ENCODE measurements around the gene NDNF.

The NDNF gene

DNA sequence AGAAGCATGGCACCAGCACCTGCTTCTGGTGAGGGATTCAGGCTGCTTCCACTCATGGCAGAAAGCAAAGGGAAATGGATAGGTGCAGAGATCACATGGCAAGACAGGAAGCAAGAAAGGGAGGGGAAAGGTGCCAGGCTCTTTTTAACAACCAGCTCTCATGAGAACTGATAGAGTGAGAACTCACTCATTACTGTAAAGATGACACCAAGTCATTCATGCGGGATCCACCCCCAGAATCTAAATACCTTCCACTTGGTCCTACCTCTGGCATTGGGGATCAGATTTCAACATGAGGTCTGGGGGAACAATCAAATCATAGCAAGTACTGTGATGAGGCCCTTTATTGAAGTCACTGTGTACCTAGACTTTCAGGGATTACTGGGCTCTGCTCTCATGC is 77.8 kb downstream of the NDNF start:
- TF ChIP-seq, protein P1, sequence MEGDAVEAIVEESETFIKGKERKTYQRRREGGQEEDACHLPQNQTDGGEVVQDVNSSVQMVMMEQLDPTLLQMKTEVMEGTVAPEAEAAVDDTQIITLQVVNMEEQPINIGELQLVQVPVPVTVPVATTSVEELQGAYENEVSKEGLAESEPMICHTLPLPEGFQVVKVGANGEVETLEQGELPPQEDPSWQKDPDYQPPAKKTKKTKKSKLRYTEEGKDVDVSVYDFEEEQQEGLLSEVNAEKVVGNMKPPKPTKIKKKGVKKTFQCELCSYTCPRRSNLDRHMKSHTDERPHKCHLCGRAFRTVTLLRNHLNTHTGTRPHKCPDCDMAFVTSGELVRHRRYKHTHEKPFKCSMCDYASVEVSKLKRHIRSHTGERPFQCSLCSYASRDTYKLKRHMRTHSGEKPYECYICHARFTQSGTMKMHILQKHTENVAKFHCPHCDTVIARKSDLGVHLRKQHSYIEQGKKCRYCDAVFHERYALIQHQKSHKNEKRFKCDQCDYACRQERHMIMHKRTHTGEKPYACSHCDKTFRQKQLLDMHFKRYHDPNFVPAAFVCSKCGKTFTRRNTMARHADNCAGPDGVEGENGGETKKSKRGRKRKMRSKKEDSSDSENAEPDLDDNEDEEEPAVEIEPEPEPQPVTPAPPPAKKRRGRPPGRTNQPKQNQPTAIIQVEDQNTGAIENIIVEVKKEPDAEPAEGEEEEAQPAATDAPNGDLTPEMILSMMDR (IDR thresholded peaks at IDR 0.05; ENCODE audit: low read depth, low read length), result no peak
- TF ChIP-seq, protein P2, sequence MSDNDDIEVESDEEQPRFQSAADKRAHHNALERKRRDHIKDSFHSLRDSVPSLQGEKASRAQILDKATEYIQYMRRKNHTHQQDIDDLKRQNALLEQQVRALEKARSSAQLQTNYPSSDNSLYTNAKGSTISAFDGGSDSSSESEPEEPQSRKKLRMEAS (IDR thresholded peaks at IDR 0.05; ENCODE audit: low read depth, low read length), result no peak
- TF ChIP-seq POLR2A (IDR thresholded peaks at IDR 0.05; ENCODE audit: extremely low read depth, insufficient read length) (no peak), MYC (IDR thresholded peaks at IDR 0.05; ENCODE audit: low read depth, low read length) (no peak)

DNA sequence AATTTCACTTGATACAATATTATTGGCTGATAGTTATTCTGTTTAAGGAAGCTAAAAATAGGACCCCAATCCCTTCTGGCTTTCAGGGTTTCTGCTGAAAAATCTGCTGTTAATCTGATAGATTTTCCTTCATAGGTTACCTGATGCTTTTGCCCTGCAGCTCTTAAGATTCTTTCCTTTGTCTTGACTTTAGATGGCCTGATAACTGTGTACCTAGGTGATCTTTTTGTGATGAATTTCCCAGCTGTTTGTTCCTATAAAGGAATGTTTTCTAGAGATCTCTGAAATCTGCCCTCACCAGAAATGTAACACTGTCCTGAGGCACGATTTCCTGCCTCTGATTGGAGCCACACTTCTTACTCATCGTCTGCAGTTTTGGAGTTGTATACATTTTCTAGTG is 80.5 kb downstream of the NDNF start:
- no peak for TF ChIP-seq POLR2A (IDR thresholded peaks at IDR 0.05; ENCODE audit: extremely low read depth, insufficient read length)
- TF ChIP-seq, protein P2 (IDR thresholded peaks at IDR 0.05; ENCODE audit: low read depth, low read length), result no peak
- TF ChIP-seq, protein P1 (IDR thresholded peaks at IDR 0.05; ENCODE audit: low read depth, low read length), result no peak
- no peak for TF ChIP-seq MYC (IDR thresholded peaks at IDR 0.05; ENCODE audit: low read depth, low read length)
- DNase-seq (ENCODE audit: low read depth), result no peak
- no peak overlapping the region for H3K4me3 ChIP-seq (ENCODE audit: low read depth, low read length)

More for the DNA sequence above, 77.8 kb downstream of the NDNF start:
- no peak for DNase-seq (ENCODE audit: low read depth)
- no peak overlapping the region for H3K4me3 ChIP-seq (ENCODE audit: low read depth, low read length)

DNA sequence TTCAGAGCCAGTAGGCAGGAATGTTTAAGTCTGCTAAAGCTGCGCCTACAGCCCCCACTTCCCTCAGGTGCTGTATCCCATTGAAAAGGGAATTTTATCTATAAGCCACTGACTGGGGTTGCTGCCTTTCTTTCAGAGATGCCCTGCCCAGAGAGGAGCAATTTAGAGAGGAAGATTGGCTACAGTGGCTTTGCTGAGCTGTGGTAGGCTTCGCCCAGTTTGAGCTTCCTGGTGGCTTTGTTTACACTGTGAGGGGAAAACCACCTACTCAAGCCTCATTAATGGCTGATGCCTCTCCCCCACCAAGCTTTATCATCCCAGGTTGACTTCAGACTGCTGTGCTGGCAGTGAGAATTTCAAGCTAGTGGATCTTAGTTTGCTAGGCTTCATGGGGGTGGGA is 82.1 kb downstream of the NDNF start:
- no peak overlapping the region for H3K4me3 ChIP-seq (ENCODE audit: low read depth, low read length)
- no peak for TF ChIP-seq MYC (IDR thresholded peaks at IDR 0.05; ENCODE audit: low read depth, low read length)
- DNase-seq (ENCODE audit: low read depth), result no peak

All from NB4 (cell line).